Gastrocnemius medialis (tissue), 4 donors: ENCODE results near the gene ALK. TPM values are rescaled to one million over a fixed set of nuclear protein-coding genes. Genes with fewer than 3 reads are reported as not detected.

ENCODE experiments used
- ATAC-seq, 2 donors: fragments of 150-250 bp; one replicate each; pipeline ENCODE4 v1.9.1; 2016
- DNase-seq, 2 donors: peaks; one replicate each; pipeline ENCODE4 v3.0.0-alpha.2; 2019
- H3K27ac ChIP-seq, 4 donors: fragments of 200-600 bp; sonication (generic); 1 replicate in 1 of 4; 2 replicates in 3 of 4; pipeline ENCODE4 v1.5.1; 2016 to 2018; ENCODE audit warnings: mild to moderate bottlenecking in 2 of 4, moderate library complexity in 1 of 4
- H3K27me3 ChIP-seq, 3 donors: fragments of 200-600 bp; sonication (generic) in 2 of 3; 1 replicate in 1 of 3; 2 replicates in 2 of 3; pipeline versions ENCODE4 v1.5.1 to v1.6.0; 2016 to 2019; ENCODE audit warnings: mild to moderate bottlenecking in 1 of 3, moderate library complexity in 1 of 3
- H3K36me3 ChIP-seq, 2 donors: fragments of 200-600 bp; sonication (generic) in 1 of 2; one replicate each; pipeline ENCODE4 v1.5.1; 2017 to 2018
- H3K4me1 ChIP-seq, 2 donors: fragments of 200-600 bp; sonication (generic) in 1 of 2; one replicate each; pipeline ENCODE4 v1.5.1; 2016 to 2017; ENCODE audit warnings: mild to moderate bottlenecking in 2 of 2
- H3K4me3 ChIP-seq, 4 donors: fragments of 200-600 bp; sonication (generic) in 3 of 4; 1 replicate in 1 of 4; 2 replicates in 3 of 4; pipeline ENCODE4 v1.5.1; 2016 to 2019; ENCODE audit warnings: mild to moderate bottlenecking in 2 of 4
- H3K9me3 ChIP-seq, 3 donors: fragments of 200-600 bp; sonication (generic) in 2 of 3; 1 replicate in 1 of 3; 2 replicates in 2 of 3; pipeline ENCODE4 v1.5.1; 2016 to 2019
- POLR2A ChIP-seq, 2 donors: fragments of 450-650 bp; IDR thresholded peaks; one replicate each; pipeline ENCODE4 v1.6.1; 2017; ENCODE audit warnings: antibody characterized with exemption in 2 of 2, mild to moderate bottlenecking in 2 of 2, moderate library complexity in 2 of 2
- in situ Hi-C, 4 donors: fragments of 200-750 bp; cut with MboI; loops; one replicate each; pipeline versions ENCODE4 v1.15.0 to v1.8.0; 2017; ENCODE audit warnings: low sequenced_read_pairs in 4 of 4
- intact Hi-C: fragments of 100-400 bp; cut with DNase I; formaldehyde crosslinking; loops from one replicate; pipeline ENCODE4 v1.15.1; 2023; ENCODE audit warnings: low total_unique reads
- total RNA-seq, 4 donors: library from RNA; depleted of rRNA; stranded (reverse); fragments of >200 nt; gene quantifications; one replicate each; pipeline versions ENCODE4 v1.1.0 to v1.2.3, GENCODE V29; 2016
- TF ChIP-seq, protein P1 (sequence below), 5 experiments: fragments of 450-650 bp in 3 of 5; fragments of 200-600 bp in 2 of 5; sonication (generic) in 2 of 5; IDR thresholded peaks in 4 of 5; conservative IDR thresholded peaks in 1 of 5; 1 replicate in 4 of 5; 2 replicates in 1 of 5; pipeline ENCODE4 v1.5.1; 2016 to 2019; ENCODE audit warnings: antibody characterized with exemption in 5 of 5, mild to moderate bottlenecking in 3 of 5, moderate library complexity in 3 of 5

Gene ALK
- total RNA-seq, 4 donors from 2014 or later: not detected

DNA sequence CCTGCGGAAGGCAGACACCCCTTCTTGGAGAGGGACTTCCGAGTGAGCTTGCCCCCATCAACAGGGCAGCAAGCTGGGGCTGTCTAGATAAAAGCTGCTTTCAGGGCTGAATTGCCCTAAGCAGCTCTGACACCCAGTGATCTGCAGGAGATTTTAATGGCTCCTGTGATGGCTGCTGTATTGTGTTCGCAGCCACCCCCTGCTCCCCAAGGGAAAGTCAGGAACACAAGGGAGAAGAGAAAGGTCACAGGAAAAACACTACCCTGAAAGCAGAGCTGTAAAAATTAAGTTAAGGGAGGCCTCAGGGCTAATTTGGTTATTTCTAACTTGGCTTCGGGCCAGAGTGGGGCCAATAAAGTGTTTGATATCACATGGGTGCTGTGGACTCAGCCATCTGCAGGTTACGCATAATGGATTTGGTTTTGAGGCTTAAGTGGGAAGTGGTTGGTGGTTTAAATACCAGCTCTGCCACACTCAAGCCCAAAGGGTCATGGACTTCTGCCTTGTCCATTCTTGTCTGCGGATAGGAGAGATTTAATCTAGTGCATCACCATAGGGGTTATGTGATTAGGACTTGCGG is 658.6 kb downstream of the ALK start:
- Histone ChIP-seq H3K9me3 (no peaks in the 10 kb centered on the region), H3K4me3 (no peak overlapping the region), H3K27ac (no peak overlapping the region), H3K4me1 (no peaks in the 10 kb centered on the region), H3K36me3 (no peaks in the 10 kb centered on the region), H3K27me3 (no peaks in the 10 kb centered on the region)
- intact Hi-C loops: no loop called here
- in situ Hi-C loops: no loop called here
- ATAC-seq (no peak), DNase-seq (no peak)
- TF ChIP-seq, protein P1, sequence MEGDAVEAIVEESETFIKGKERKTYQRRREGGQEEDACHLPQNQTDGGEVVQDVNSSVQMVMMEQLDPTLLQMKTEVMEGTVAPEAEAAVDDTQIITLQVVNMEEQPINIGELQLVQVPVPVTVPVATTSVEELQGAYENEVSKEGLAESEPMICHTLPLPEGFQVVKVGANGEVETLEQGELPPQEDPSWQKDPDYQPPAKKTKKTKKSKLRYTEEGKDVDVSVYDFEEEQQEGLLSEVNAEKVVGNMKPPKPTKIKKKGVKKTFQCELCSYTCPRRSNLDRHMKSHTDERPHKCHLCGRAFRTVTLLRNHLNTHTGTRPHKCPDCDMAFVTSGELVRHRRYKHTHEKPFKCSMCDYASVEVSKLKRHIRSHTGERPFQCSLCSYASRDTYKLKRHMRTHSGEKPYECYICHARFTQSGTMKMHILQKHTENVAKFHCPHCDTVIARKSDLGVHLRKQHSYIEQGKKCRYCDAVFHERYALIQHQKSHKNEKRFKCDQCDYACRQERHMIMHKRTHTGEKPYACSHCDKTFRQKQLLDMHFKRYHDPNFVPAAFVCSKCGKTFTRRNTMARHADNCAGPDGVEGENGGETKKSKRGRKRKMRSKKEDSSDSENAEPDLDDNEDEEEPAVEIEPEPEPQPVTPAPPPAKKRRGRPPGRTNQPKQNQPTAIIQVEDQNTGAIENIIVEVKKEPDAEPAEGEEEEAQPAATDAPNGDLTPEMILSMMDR (IDR thresholded peaks at IDR 0.05 in 4 of 5, conservative IDR thresholded peaks at IDR 0.05 in 1 of 5): no peak
- no peak for TF ChIP-seq POLR2A (IDR thresholded peaks at IDR 0.05)

GRCh38 chr2:29261003-29261402 is 660.4 kb downstream of the ALK start:
- in situ Hi-C loops (no loop called here), intact Hi-C loops (no loop called here)
- no peaks in the 10 kb centered on the region for H3K36me3 ChIP-seq
- no peak overlapping the region for H3K4me3 ChIP-seq
- H3K27me3 ChIP-seq: no peaks in the 10 kb centered on the region
- TF ChIP-seq POLR2A (IDR thresholded peaks at IDR 0.05): no peak
- TF ChIP-seq, protein P1 (IDR thresholded peaks at IDR 0.05 in 4 of 5, conservative IDR thresholded peaks at IDR 0.05 in 1 of 5): no peak
- DNase-seq (no peak), ATAC-seq (no peak)
- H3K27ac ChIP-seq: no peak overlapping the region
- no peaks in the 10 kb centered on the region for H3K9me3 ChIP-seq
- no peaks in the 10 kb centered on the region for H3K4me1 ChIP-seq

DNA sequence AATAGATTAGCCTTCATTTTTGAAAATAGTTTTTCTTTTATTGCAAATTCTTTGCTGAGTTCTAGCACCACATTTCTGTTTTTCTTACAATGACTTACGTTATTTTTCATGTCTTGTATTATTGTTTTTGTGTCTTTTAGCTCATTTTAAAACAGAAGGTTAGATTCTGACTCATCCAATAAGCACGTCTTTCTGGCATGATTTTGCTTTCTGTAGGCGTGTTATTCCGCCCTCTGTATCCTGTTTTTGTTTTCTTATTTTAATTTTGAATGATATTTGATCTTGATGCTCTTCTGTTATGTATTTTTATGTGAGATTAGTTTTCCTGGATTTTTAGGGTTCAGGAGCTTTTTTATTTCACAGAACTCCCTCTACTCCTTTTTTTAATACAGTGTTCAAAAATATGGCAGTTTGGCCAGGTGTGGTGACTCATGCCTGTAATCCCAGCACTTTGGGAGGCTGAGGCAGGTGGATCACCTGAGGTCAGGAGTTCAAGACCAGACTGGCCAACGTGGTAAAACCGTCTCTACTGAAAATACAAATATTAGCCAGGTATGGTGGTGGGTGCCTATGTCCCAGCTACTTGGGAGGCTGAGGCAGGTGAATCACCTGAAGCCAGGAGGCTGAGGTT is 661.1 kb downstream of the ALK start:
- ATAC-seq: no peak
- no peak for TF ChIP-seq POLR2A (IDR thresholded peaks at IDR 0.05)
- TF ChIP-seq, protein P1 (IDR thresholded peaks at IDR 0.05 in 4 of 5, conservative IDR thresholded peaks at IDR 0.05 in 1 of 5): no peak
- Histone ChIP-seq H3K27me3 (no peaks in the 10 kb centered on the region), H3K4me1 (no peaks in the 10 kb centered on the region), H3K27ac (no peak overlapping the region), H3K4me3 (no peak overlapping the region), H3K36me3 (no peaks in the 10 kb centered on the region), H3K9me3 (no peaks in the 10 kb centered on the region)
- in situ Hi-C loops (no loop called here), intact Hi-C loops (no loop called here)
- DNase-seq: no peak

DNA sequence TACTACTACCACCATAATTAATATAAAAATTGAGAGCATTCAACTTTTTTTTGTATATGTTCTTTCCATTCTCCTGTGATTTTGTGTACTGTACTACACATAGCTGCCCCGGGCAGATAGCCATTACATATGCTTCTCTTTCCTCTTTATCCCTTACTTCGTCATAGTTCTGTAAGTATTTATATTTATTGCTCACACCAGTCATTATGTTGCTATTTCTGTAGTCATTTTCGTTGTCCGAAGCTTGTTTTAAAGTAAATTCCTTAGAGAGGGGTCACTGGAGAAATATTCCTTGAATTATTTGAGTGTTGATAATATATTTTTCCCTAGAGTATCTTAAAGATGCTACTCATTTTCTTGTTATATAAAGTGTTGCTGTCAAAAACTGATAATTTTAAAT is 662.2 kb downstream of the ALK start:
- intact Hi-C loops (no loop called here), in situ Hi-C loops (no loop called here)
- H3K36me3 ChIP-seq: no peaks in the 10 kb centered on the region
- no peak overlapping the region for H3K4me3 ChIP-seq
- H3K9me3 ChIP-seq: no peaks in the 10 kb centered on the region
- H3K4me1 ChIP-seq: no peaks in the 10 kb centered on the region
- H3K27me3 ChIP-seq: no peaks in the 10 kb centered on the region
- no peak for TF ChIP-seq POLR2A (IDR thresholded peaks at IDR 0.05)
- TF ChIP-seq, protein P1 (IDR thresholded peaks at IDR 0.05 in 4 of 5, conservative IDR thresholded peaks at IDR 0.05 in 1 of 5): no peak
- H3K27ac ChIP-seq: no peak overlapping the region
- DNase-seq (no peak), ATAC-seq (no peak)
